HEK293T (cell line): ENCODE results near the gene CSHL1.
"Not testable (repeated sequence)": the region's sequence is repeated elsewhere in the genome, so short reads cannot be mapped to it uniquely, and the experiment has no call there.

ENCODE experiments used
- FOXM1 ChIP-seq: fragments of 450-650 bp; IDR thresholded peaks from 2 replicates; pipeline ENCODE4 v1.6.1; 2017; ENCODE audit warnings: mild to moderate bottlenecking, borderline replicate concordance
- HDGF ChIP-seq: fragments of 450-650 bp; IDR thresholded peaks from 2 replicates; pipeline ENCODE4 v1.6.1; 2017; ENCODE audit warnings: antibody characterized with exemption, borderline replicate concordance
- TARDBP ChIP-seq: fragments of 450-650 bp; IDR thresholded peaks from 2 replicates; pipeline ENCODE4 v1.6.1; 2016

GRCh38 chr17:63898899-63899798, 11.9 kb downstream of the CSHL1 start:
- not testable (repeated sequence) for TF ChIP-seq FOXM1, TARDBP, HDGF
